Activated T-cell treated with anti-CD3 and anti-CD28 coated beads for 24 hours (primary cell): ENCODE data around the gene MTERF1.
"Not testable (repeated sequence)": the region's sequence is repeated elsewhere in the genome, so short reads cannot be mapped to it uniquely, and the experiment has no call there.

Experiments used
- DNase-seq: peaks from one replicate; pipeline ENCODE4 v3.0.0-alpha.2; 2020; ENCODE audit warnings: low read depth

MTERF1 gene

GRCh38 chr7:91883676-91884362 is 3.3 kb upstream of the MTERF1 start:
- DNase-seq, result no peak

GRCh38 chr7:91880016-91880412 is 488 bp downstream of the MTERF1 start:
- DNase-seq, result no peak

DNA sequence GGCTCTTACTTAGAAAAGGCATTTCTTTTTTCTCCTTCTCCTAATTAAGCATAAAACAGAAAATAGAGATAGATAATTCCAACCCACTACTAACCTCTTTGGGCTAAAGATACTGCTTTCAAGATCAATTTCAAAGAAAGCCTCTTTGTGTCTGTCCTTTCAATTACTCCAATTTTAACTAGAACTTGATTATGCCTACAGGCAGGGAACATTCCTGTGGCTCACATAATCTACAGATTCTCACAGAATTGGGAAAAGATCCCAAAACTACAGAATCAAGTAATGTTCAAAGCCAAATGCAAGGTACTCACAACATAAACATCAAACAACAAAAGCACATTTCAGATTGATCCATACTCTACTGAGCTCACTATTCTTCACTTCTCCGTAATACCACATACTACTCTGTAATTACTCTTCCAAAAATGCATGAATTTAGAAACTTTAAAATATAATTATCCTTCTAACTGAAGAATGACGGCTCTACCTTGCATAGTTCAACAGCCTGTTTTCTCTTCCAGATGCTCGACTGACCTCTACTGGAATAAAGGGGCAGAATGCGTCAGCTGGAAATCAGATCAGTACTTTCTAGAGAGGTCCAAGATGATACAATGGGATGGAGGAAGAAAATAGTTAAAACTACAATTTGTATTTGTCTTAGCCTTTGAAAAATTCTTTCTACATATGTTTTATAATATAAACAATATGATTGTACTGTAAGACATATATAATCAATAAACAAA is 3.9 kb downstream of the MTERF1 start:
- DNase-seq, result no peak

DNA sequence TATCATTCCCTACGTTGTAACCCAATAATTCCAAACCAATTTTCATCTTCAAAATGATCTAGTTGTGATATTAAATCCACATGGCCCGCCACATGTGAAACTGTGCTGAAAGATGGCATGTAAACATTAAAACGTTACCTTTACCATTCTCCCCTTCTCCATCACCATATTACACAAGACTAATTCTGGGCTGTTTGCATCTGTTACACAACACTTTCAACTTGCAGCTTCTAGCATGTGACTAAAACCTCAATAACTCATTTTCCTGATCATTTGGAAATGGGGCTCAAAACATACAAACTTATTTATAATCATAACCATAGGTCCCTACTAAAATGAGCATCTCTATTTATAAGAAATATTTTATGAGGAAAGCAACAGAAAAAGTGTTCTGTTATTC is 4.7 kb downstream of the MTERF1 start:
- DNase-seq, result no peak

DNA sequence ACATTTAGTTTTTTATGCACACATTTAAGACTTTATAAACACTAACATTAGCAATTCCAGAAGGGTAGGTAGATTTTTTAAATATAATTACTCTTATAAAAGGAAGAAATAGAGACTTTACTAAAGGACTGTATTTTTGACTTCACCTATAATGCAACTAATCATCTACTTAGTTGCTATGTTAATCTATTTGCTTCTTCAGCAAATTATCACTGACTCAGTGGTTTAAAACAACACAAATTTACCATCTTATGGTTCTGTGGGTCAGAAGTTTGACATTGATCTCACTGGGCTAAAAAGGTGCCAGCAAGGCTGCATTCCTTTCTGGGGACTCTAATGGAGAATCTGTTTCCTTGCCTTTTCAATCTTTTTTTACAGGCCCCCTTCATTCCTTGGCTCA is 7.6 kb downstream of the MTERF1 start:
- no peak for DNase-seq

- no peak for DNase-seq
Observed at GRCh38 chr7:91872069-91872468, 8.4 kb downstream of the MTERF1 start.

DNA sequence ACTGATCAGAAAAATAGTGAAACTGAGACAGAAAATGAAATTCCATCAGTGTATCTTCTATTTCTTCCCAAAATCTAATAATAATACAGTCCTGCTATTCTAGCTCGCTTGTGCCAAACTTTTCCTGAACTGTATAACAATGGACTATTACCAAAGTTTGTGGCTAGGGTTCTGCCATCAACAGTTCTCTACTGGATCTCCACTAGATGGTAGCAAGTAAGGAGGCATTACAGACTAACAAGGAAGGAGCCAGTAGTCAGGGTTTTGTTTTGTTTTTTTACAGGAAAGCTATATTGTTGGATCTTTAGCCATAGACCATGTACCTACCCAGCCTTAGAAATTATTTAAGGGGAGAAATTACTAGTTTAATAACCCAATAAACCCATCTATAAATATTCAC is 10.8 kb downstream of the MTERF1 start:
- DNase-seq, result no peak

DNA sequence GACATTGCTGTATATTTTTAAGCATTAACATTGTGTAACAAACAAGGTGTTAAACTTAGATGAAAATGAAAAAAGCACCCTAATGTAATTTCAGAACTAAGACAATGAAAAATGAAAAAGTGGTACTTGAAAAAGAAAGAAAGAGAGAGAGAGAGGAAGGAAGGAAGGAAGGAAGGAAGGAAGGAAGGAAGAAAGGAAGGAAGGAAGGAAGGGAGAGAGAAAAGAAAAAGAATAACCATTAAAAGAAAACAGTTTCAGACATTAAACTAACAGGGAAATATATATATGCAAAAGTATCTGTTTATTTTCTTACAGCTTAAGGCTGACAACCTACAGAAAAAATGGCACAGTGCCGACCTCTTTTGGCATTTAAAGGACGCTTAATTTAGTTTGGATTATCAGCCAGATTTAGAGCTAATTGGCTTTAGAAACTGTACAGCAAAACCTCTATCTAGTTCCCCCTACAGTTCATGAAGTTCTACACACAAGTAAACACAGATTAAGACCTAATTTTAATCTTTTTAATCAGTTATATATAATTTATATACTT is 13.8 kb downstream of the MTERF1 start:
- no peak for DNase-seq

DNA sequence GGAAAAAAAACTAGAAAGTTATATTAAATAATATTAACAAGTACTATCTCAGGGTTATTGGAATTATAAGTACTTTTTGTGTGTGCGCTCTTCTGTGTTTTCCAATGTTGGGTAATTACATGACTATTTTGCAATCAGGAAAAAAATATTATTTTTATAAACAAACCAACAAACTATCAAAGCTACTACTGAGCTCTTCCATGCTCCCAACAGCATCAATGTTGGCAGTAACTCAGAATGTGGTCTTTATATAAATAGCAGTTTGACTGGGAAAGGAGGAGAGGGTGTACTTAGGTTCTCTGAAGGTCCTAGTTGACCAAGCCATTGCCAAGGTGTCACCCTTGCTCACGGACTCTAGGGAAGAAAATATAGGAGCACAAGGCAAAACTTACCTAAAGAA is 15.0 kb downstream of the MTERF1 start:
- no peak for DNase-seq

GRCh38 chr7:91864604-91865003 is 15.9 kb downstream of the MTERF1 start:
- not testable (repeated sequence) for DNase-seq

- DNase-seq, result no peak
Observed at GRCh38 chr7:91864070-91864469, 16.4 kb downstream of the MTERF1 start.

- no peak for DNase-seq
Observed at GRCh38 chr7:91852263-91852741, 28.2 kb downstream of the MTERF1 start.

GRCh38 chr7:91850455-91850854 is 30.0 kb downstream of the MTERF1 start:
- DNase-seq, result no peak

- DNase-seq, result no peak
Observed at GRCh38 chr7:91847876-91848588, 32.5 kb downstream of the MTERF1 start.

DNA sequence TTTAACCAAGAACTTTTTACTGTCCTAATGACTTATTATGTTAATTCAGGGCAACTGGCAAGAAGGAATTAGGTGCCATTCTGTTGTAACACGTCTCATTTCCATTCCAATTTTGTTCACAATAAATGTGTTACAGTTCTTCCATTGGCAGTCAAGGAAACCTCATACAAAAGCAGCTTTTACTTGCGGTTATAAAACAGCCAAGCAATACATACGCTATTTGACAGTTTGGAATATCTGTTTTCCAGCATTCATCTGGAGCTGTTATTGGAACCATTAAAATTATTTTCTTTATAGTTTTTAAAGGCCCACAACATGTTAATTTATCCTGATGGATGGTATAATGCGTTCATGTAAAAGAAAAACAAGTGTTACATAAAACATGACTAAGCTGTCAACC is 33.3 kb downstream of the MTERF1 start:
- no peak for DNase-seq

DNA sequence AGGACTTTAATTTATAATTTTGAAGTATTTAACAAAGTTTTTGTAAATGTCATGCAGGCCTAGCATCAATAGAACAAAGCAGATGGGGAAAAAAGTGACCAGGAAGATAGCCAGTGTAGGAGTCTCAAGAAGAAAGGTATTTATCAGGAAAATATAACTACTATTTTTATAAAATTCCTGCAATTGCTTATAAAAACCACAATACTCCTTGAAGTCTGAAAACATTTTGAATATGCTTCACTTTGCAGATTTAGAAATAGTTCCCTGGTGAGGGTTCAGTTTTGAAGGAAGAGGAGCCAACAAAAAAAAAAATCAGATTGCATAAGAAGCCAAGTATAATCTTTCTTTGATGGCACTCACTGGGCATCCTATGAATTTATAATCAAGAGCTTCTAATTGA is 34.1 kb downstream of the MTERF1 start:
- DNase-seq, result no peak

- DNase-seq, result no peak
Observed at GRCh38 chr7:91843831-91844230, 36.7 kb downstream of the MTERF1 start.

GRCh38 chr7:91838439-91838838 is 42.1 kb downstream of the MTERF1 start:
- no peak for DNase-seq

DNA sequence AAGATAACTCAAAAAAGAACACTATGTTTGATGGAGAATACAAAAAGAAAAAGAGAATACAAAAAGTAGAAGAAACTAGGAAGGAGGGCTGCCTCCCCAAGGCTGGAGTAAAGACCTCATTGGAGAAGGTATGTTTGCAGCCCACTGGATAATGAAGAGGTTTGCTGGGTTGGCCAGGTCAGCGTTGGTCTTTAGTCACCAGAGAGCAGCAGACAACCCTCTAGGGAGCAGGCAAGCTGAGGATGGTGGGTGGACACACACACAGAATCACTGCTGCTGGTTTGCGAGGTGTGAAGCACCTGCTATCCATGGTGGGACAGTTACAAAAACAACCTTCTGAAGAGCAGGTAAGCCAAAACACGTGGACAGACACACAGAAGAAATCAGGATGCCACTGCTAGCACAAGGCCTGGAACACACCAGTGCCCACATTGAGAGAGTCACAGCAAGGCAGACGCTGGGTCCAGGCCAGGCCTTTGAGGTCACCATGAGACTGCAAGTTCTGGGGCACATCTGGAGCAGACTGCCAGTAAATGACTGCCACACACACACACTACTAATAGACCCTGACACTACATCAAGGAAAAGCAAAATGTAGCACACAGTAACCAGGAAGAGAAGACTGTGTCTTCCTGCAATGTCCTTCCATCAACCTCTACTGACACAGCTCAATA is 43.0 kb downstream of the MTERF1 start:
- no peak for DNase-seq

DNA sequence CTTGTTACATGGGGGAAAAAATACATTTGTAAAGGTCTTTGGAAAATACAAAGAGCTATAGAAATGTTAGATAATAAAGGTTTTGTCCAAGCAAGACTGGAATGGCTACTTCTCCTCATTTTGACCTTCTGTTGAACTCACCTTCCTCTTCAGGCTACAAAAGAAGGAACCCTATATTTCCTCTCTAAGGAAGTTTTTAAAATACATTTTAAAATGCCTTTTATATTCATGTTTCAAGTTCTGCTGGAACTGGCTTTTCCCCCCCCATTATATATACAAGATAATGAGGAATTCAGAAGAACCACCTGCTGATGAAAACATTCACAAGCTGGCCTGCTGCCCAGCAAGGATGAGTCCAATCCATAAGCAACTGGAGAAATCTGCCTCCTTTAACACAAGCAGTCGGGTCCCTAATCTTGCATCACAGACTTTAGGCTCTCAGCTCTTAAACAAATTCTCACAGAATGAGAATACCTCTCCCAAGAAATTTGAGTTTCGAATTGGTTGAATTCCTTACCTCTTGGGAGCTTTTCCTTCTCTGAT is 44.6 kb downstream of the MTERF1 start:
- no peak for DNase-seq

GRCh38 chr7:91835091-91835825 is 45.2 kb downstream of the MTERF1 start:
- DNase-seq, result no peak
